Nephron progenitor cell (in vitro differentiated cells): ENCODE data around the gene MSLN.

Source experiments
- DNase-seq: peaks from one replicate; pipeline ENCODE4 v3.0.0; 2021
- H3K27ac Mint-ChIP-seq: 2 replicates; pipeline ENCODE4 v1.8.0; 2021; ENCODE audit warnings: mild to moderate bottlenecking, moderate library complexity, mixed read lengths
- H3K27me3 Mint-ChIP-seq: 2 replicates; pipeline ENCODE4 v1.8.0; 2021; ENCODE audit warnings: mild to moderate bottlenecking, low read depth, mixed read lengths; ENCODE audit not compliant: poor library complexity
- H3K36me3 Mint-ChIP-seq: 2 replicates; pipeline ENCODE4 v1.8.0; 2021; ENCODE audit warnings: low read depth, mixed read lengths
- H3K4me1 Mint-ChIP-seq: 2 replicates; pipeline ENCODE4 v1.8.0; 2021; ENCODE audit warnings: mixed read lengths
- H3K4me3 Mint-ChIP-seq: 2 replicates; pipeline ENCODE4 v1.8.0; 2021; ENCODE audit warnings: mild to moderate bottlenecking, moderate library complexity, mixed read lengths
- H3K9me3 Mint-ChIP-seq: 2 replicates; pipeline ENCODE4 v1.8.0; 2021; ENCODE audit warnings: mild to moderate bottlenecking, moderate library complexity, mixed read lengths
- CTCF ChIP-seq: fragments of 200-600 bp; sonication (generic); IDR thresholded peaks from 2 replicates; pipeline ENCODE4 v1.5.0; 2021; ENCODE audit warnings: antibody characterized with exemption

Gene MSLN

GRCh38 chr16:813204-813915, 52.8 kb downstream of the MSLN start:
- H3K9me3 Mint-ChIP-seq: peaks cover 36% of the 10 kb centered on the region
- H3K4me1 Mint-ChIP-seq: peaks cover 18% of the 10 kb centered on the region
- peaks cover 14% of the 10 kb centered on the region for H3K36me3 Mint-ChIP-seq
- TF ChIP-seq CTCF: peak; percentile 70
- peaks cover 51% of the 10 kb centered on the region for H3K27me3 Mint-ChIP-seq
- H3K4me3 Mint-ChIP-seq: no peak overlapping the region
- DNase-seq: peak; percentile 81
- H3K27ac Mint-ChIP-seq: no peak overlapping the region

- H3K27me3 Mint-ChIP-seq: peaks cover 45% of the 10 kb centered on the region
- H3K27ac Mint-ChIP-seq: no peak overlapping the region
- peaks cover 14% of the 10 kb centered on the region for H3K36me3 Mint-ChIP-seq
- H3K9me3 Mint-ChIP-seq: peaks cover 30% of the 10 kb centered on the region
- peaks cover 14% of the 10 kb centered on the region for H3K4me1 Mint-ChIP-seq
- DNase-seq: no peak
- H3K4me3 Mint-ChIP-seq: no peak overlapping the region
- no peak for TF ChIP-seq CTCF
These were observed 53.4 kb downstream of the MSLN start for GRCh38 chr16:813916-814412.

- peaks cover 35% of the 10 kb centered on the region for H3K27me3 Mint-ChIP-seq
- no peak for DNase-seq
- H3K9me3 Mint-ChIP-seq: peaks cover 21% of the 10 kb centered on the region
- TF ChIP-seq CTCF: no peak
- H3K4me1 Mint-ChIP-seq: peaks cover 16% of the 10 kb centered on the region
- no peak overlapping the region for H3K4me3 Mint-ChIP-seq
- peaks cover 8% of the 10 kb centered on the region for H3K36me3 Mint-ChIP-seq
- no peak overlapping the region for H3K27ac Mint-ChIP-seq
These were observed 54.4 kb downstream of the MSLN start for GRCh38 chr16:814974-815373.

GRCh38 chr16:815861-816260, 55.3 kb downstream of the MSLN start:
- no peak for TF ChIP-seq CTCF
- Mint-ChIP-seq H3K9me3 (peaks cover 14% of the 10 kb centered on the region), H3K36me3 (peaks cover 8% of the 10 kb centered on the region), H3K27me3 (peaks cover 31% of the 10 kb centered on the region), H3K4me1 (peaks cover 16% of the 10 kb centered on the region), H3K4me3 (no peak overlapping the region), H3K27ac (no peak overlapping the region)
- DNase-seq: no peak

GRCh38 chr16:817001-817906, 56.7 kb downstream of the MSLN start:
- peaks cover 21% of the 10 kb centered on the region for H3K4me1 Mint-ChIP-seq
- peaks cover 21% of the 10 kb centered on the region for H3K27me3 Mint-ChIP-seq
- no peak for TF ChIP-seq CTCF
- H3K27ac Mint-ChIP-seq: no peak overlapping the region
- H3K4me3 Mint-ChIP-seq: no peak overlapping the region
- DNase-seq: no peak
- peaks cover 7% of the 10 kb centered on the region for H3K9me3 Mint-ChIP-seq
- H3K36me3 Mint-ChIP-seq: peaks cover 4% of the 10 kb centered on the region
